ENCODE data around the gene USP6NL.

The USP6NL gene

DNA sequence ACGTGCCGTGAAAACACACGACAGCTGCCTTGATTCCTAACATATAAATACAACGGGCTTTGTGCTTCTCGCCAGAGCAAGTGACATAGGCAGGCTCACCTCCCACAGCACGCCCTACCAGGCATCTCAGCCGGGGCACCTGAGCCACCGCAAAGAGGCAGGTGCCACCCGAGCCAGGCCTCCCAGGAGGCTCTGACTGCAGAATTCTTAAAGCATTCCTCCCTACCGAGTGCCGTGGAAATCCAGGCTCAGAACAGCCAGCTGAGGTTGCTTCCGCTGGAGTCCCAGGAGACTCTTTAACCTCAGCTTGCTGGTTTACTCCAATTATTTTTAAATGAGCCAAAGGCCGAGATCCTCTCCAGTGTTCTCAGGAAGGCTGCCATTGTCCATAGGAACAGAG lies 206.5 kb downstream of the USP6NL start:
- no peak for DNase-seq

All from CD4-positive, alpha-beta T cell treated with Interleukin-17A for 1 hour (primary cell).